Left ventricle myocardium inferior (tissue), 1 donor: ENCODE data around the gene KCNJ10. TPM values are rescaled to one million over a fixed set of nuclear protein-coding genes. Genes with fewer than 3 reads are reported as not detected.

ENCODE experiments used
- DNase-seq: peaks from one replicate; pipeline ENCODE4 v3.0.0-alpha.2; 2020
- H3K27ac ChIP-seq: fragments of 200-600 bp; replicated peaks from 2 replicates; pipeline ENCODE4 v1.8.0; 2021
- H3K27me3 ChIP-seq: fragments of 200-600 bp; 2 replicates; pipeline ENCODE4 v1.8.0; 2021; ENCODE audit warnings: low read depth
- H3K36me3 ChIP-seq: fragments of 200-600 bp; 2 replicates; pipeline ENCODE4 v1.8.0; 2021
- H3K4me1 ChIP-seq: fragments of 200-600 bp; 2 replicates; pipeline ENCODE4 v1.8.0; 2021
- H3K4me3 ChIP-seq: fragments of 200-600 bp; 2 replicates; pipeline ENCODE4 v1.8.0; 2021; ENCODE audit warnings: mild to moderate bottlenecking, moderate library complexity
- H3K9me3 ChIP-seq: fragments of 200-600 bp; replicated peaks from 2 replicates; pipeline ENCODE4 v1.8.0; 2021
- CTCF ChIP-seq: fragments of 200-600 bp; IDR thresholded peaks from 2 replicates; pipeline ENCODE4 v1.8.0; 2021; ENCODE audit warnings: antibody characterized with exemption, mild to moderate bottlenecking, borderline replicate concordance
- intact Hi-C: fragments of 100-400 bp; cut with micrococcal nuclease; formaldehyde crosslinking; loops from one replicate; pipeline ENCODE4 v1.11.0; 2022
- total RNA-seq: library from RNA; stranded (reverse); fragmentation: NEBNext Ultra II Directional; extraction: Animal tissue kit (Norgen Biotek cat#: 25700); gene quantifications from one replicate; pipeline ENCODE4 v1.2.1, GENCODE V29; 2021
- donor health status: DM: no; HTN: yes; CAD: no; lungs with severe emphysema.

Gene KCNJ10
- total RNA-seq, 1 donor from 2014 or later, result not detected

GRCh38 chr1:160017592-160017991 is 52.4 kb downstream of the KCNJ10 start:
- H3K36me3 ChIP-seq, result no peaks in the 10 kb centered on the region
- H3K4me1 ChIP-seq, result no peaks in the 10 kb centered on the region
- H3K4me3 ChIP-seq, result no peak overlapping the region
- no peaks in the 10 kb centered on the region for H3K9me3 ChIP-seq
- no peak for TF ChIP-seq CTCF
- no peak for DNase-seq
- H3K27ac ChIP-seq, result no peak overlapping the region
- H3K27me3 ChIP-seq, result no peaks in the 10 kb centered on the region
- intact Hi-C loops, result no loop called here

GRCh38 chr1:160011781-160012180 is 58.2 kb downstream of the KCNJ10 start:
- Histone ChIP-seq H3K36me3 (no peaks in the 10 kb centered on the region), H3K27me3 (no peaks in the 10 kb centered on the region)
- intact Hi-C loops, result no loop called here

GRCh38 chr1:160009801-160010200 is 60.2 kb downstream of the KCNJ10 start:
- intact Hi-C loops, result loop anchor here (5.0 kb wide), 2 partner anchors 62 to 212 kb away; partner anchors contain the start of gene IGSF9
- no peak for DNase-seq

More at GRCh38 chr1:160011781-160012180, 58.2 kb downstream of the KCNJ10 start:
- Histone ChIP-seq H3K4me3 (no peak overlapping the region), H3K27ac (no peak overlapping the region), H3K9me3 (no peaks in the 10 kb centered on the region), H3K4me1 (no peaks in the 10 kb centered on the region)
- DNase-seq, result no peak
- TF ChIP-seq CTCF, result no peak

GRCh38 chr1:160009081-160009480 is 60.9 kb downstream of the KCNJ10 start:
- intact Hi-C loops, result loop anchor here (5.0 kb wide), 2 partner anchors 62 to 212 kb away; partner anchors contain the start of gene IGSF9
- TF ChIP-seq CTCF, result no peak

More at GRCh38 chr1:160009801-160010200, 60.2 kb downstream of the KCNJ10 start:
- Histone ChIP-seq H3K4me3 (no peak overlapping the region), H3K36me3 (no peaks in the 10 kb centered on the region), H3K27ac (no peak overlapping the region), H3K4me1 (no peaks in the 10 kb centered on the region), H3K27me3 (no peaks in the 10 kb centered on the region), H3K9me3 (no peaks in the 10 kb centered on the region)
- no peak for TF ChIP-seq CTCF

GRCh38 chr1:160007577-160008200 is 62.3 kb downstream of the KCNJ10 start:
- Histone ChIP-seq H3K27me3 (no peaks in the 10 kb centered on the region), H3K4me1 (no peaks in the 10 kb centered on the region), H3K36me3 (no peaks in the 10 kb centered on the region), H3K27ac (no peak overlapping the region), H3K9me3 (no peaks in the 10 kb centered on the region), H3K4me3 (no peak overlapping the region)
- intact Hi-C loops, result loop anchor here (5.0 kb wide), 2 partner anchors 60 to 210 kb away; partner anchors contain the start of gene IGSF9
- TF ChIP-seq CTCF, result peak; percentile 87
- DNase-seq, result no peak

More at GRCh38 chr1:160009081-160009480, 60.9 kb downstream of the KCNJ10 start:
- DNase-seq, result no peak
- Histone ChIP-seq H3K27me3 (no peaks in the 10 kb centered on the region), H3K9me3 (no peaks in the 10 kb centered on the region), H3K27ac (no peak overlapping the region), H3K4me3 (no peak overlapping the region), H3K36me3 (no peaks in the 10 kb centered on the region), H3K4me1 (no peaks in the 10 kb centered on the region)
